ENCODE measurements around the gene COASY. TPM values are rescaled to one million over a fixed set of nuclear protein-coding genes. Genes with fewer than 3 reads are reported as not detected.

COASY gene
- total and polyA plus RNA-seq, 10 donors: 32.5 to 104 (median 66.5) TPM

GRCh38 chr17:42566215-42566882, 4.4 kb downstream of the COASY start:
- Histone ChIP-seq H3K27ac (peak overlapping the region; percentile 90 to 98 (median 96)), H3K9me3 (no peaks in the 10 kb centered on the region), H3K4me3 (peak overlapping the region; percentile 69 to 98 (median 89)), H3K36me3 (peaks cover 0 to 68% (median 51%) of the 10 kb centered on the region in 6 donors), H3K27me3 (replicated peaks in 1 of 7) (no peaks in the 10 kb centered on the region), H3K4me1 (peaks cover 36 to 86% (median 66%) of the 10 kb centered on the region in 6 donors)
- WGBS, 5 donors: 48 to 78% (median 50%) methylated on average over 8 to 28 of the region's 28 CpGs
- no peak for DNase-seq
- intact Hi-C loops (cut with DNase I; ENCODE audit: low total_unique reads): no loop called here
- no peak for TF ChIP-seq POLR2AphosphoS5 (IDR thresholded peaks at IDR 0.05)
- TF ChIP-seq CTCF (IDR thresholded peaks at IDR 0.05 in 8 of 11, conservative IDR thresholded peaks at IDR 0.05 in 3 of 11): no peak
- no peak for TF ChIP-seq POLR2A (IDR thresholded peaks at IDR 0.05)

- H3K36me3 ChIP-seq: peaks cover 0 to 75% (median 58%) of the 10 kb centered on the region in 6 donors
Measured at GRCh38 chr17:42566883-42567573, 5.1 kb downstream of the COASY start, which contains the start of gene MLX. Gene MLX (plus strand): TSS chr17:42567100. CDS start chr17:42567125, 25 bp downstream.

GRCh38 chr17:42568341-42569111, 6.6 kb downstream of the COASY start:
- Histone ChIP-seq H3K36me3 (peaks cover 0 to 86% (median 73%) of the 10 kb centered on the region in 6 donors), H3K27me3 (replicated peaks in 1 of 7) (no peaks in the 10 kb centered on the region), H3K9me3 (no peaks in the 10 kb centered on the region), H3K27ac (peak overlapping the region in 6 of 8 donors; percentile 90 to 98 (median 96)), H3K4me3 (peak overlapping the region in 4 of 8 donors; percentile 85 to 92 (median 90)), H3K4me1 (peaks cover 23 to 84% (median 53%) of the 10 kb centered on the region in 6 donors)
- DNase-seq: no peak
- intact Hi-C loops (cut with DNase I; ENCODE audit: low total_unique reads): no loop called here
- WGBS, 5 donors: 81 to 93% (median 86%) methylated on average over 11 to 14 of the region's 14 CpGs
- no peak for TF ChIP-seq POLR2AphosphoS5 (IDR thresholded peaks at IDR 0.05)
- TF ChIP-seq POLR2A (IDR thresholded peaks at IDR 0.05): no peak
- no peak for TF ChIP-seq CTCF (IDR thresholded peaks at IDR 0.05 in 8 of 11, conservative IDR thresholded peaks at IDR 0.05 in 3 of 11)

More at GRCh38 chr17:42566883-42567573, 5.1 kb downstream of the COASY start, which contains the start of gene MLX:
- peak; percentile 98 for DNase-seq
- intact Hi-C loops (cut with DNase I; ENCODE audit: low total_unique reads): no loop called here
- Histone ChIP-seq H3K27ac (peak within 1 kb of the TSS; percentile 90 to 98 (median 96)), H3K9me3 (no peaks in the 10 kb centered on the region), H3K4me3 (peak within 1 kb of the TSS; percentile 69 to 98 (median 89)), H3K4me1 (peaks cover 34 to 83% (median 65%) of the 10 kb centered on the region in 6 donors), H3K27me3 (replicated peaks in 1 of 7) (no peaks in the 10 kb centered on the region)
- TF ChIP-seq POLR2AphosphoS5 (IDR thresholded peaks at IDR 0.05) (peak; percentile 90 to 96 (median 92)), CTCF (IDR thresholded peaks at IDR 0.05 in 8 of 11, conservative IDR thresholded peaks at IDR 0.05 in 3 of 11) (peak in 1 of 11 experiments; percentile 20), POLR2A (IDR thresholded peaks at IDR 0.05) (peak in 1 of 3 donors; percentile 24)
- WGBS, 5 donors: 0 to 1% (median 0%) methylated on average over 38 to 72 of the region's 72 CpGs

All from spleen (tissue), 11 donors.